Islet of Langerhans (tissue), 1 donor: Measurements from ENCODE around the gene SLAMF1.
"Not testable (repeated sequence)": the region's sequence is repeated elsewhere in the genome, so short reads cannot be mapped to it uniquely, and the experiment has no call there.

Experiments
- FAIRE-seq: peaks from one replicate; lab custom pipeline; 2011; peaks lifted over from hg19 to GRCh38; lab: Jason Lieb, UNC

Gene SLAMF1, protein sequence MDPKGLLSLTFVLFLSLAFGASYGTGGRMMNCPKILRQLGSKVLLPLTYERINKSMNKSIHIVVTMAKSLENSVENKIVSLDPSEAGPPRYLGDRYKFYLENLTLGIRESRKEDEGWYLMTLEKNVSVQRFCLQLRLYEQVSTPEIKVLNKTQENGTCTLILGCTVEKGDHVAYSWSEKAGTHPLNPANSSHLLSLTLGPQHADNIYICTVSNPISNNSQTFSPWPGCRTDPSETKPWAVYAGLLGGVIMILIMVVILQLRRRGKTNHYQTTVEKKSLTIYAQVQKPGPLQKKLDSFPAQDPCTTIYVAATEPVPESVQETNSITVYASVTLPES

DNA sequence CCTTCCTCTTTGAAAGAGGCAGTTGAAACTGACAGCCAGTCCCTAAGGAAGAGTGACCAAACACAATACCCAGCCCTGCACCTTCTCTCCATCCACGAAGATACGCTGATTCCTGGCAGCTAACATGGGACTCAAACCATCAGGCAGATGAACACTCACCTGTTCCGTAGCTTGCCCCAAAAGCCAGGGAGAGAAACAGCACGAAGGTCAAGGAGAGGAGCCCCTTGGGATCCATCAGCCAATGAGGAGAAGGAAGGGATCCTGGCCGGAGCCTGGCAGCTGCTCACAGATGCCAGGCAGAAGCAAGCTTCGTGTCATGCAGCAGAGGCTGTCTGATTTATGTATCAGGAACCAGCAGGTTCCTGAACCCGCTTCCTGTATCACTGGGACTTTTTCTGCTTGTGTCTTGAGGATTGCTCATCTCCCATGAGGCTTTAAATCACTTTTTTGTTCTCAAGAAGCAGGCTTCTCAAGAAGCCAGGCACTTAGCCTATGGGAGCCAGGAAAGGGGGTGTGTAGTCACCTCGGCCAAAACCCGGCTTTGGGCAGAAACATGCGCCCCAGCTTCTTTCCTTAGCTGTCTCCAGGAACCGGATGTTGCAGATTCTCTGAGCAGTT lies at the start of gene SLAMF1:
Gene SLAMF1 (minus strand): TSS at position 334 of the 618 bp plus-strand sequence. CDS start 99 bp downstream, at position 235.
- FAIRE-seq = no peak

DNA sequence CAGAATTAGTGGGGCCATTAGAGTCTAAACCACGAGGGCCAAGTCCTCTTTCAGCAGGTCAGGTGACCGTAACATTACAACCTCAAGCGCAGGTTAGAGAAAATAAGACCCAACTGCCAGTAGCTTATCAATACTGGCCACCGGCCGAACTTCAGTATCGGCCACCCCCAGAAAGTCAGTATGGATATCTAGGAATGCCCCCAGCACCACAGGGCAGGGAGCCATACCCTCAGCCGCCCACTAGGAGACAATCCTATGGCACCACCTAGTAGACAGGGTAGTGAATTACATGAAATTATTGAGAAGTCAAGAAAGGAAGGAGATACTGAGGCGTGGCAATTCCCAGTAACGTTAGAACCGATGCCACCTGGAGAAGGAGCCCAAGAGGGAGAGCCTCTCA lies 45.5 kb upstream of the SLAMF1 start:
- not testable (repeated sequence) for FAIRE-seq

DNA sequence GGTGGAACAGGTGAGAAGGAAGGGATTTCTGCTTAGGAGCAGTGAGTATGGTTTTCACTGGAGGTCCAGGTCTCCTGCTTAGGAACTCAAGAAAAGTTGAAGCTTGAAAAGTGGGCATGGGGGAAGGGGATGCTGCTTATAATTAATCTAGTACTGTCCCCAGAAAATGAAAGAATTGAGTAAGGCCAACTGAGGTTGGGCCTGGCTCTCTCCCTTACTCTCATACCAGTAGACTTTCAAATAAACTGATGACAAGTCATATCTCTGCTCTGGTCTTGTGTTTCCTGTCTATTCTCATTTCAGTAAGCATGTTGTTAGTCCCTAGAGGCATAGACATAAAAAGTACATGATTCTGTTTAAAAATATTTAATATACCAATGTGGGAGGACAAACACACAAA lies 38.4 kb upstream of the SLAMF1 start:
- FAIRE-seq = no peak

DNA sequence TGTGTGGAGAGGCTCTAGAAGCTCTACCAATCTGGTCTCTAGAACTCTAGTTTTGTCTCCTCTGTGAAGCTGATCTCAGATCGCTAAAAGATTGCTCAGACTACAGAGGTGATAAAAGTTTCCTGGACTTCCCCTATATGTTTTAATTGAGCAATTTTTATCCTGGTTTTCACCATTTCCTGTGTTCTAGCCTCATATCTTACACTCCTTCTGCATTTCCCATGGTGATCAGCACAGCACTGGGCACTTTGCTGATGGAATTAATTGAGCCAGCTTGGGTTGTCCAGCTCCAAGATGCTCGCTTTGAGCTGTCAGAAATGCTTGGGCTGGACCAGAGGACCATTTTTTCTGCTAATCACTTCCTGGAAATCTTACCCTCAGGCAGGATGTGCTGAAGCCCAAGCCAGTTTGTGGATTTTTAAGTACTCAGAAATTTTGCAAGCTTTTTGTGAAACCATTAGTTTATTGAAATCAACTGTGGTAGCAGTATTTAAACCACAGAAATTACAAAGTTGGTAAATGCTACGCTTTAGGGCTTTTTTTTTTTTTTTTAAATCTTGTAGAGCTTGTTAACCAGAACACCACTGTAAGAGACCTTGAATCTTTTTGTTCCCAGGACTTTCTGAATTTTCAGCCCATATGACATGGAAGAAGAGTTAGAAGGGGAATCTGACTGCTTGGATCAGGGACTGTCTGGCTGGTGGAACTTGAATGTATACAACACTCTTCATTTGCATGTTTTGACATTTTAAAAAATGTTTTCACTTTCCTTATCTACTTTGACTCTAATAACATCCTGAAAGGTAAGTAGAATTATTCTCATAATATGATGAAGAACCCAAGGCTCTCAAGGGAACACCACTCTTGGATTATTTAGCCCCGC lies 36.4 kb upstream of the SLAMF1 start:
- no peak for FAIRE-seq

DNA sequence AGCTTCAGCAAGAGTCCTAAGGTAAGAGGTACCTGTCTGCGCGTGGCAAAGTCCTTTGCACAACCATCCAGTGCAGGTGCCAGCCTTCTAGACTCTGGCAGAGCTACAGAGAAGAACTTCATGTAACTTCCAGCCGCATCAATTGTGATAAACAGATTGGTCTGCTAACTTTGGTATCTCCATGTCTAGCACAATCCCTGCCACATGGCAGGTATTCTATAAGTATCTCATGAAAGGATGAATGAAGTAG lies 35.0 kb upstream of the SLAMF1 start:
- no peak for FAIRE-seq

DNA sequence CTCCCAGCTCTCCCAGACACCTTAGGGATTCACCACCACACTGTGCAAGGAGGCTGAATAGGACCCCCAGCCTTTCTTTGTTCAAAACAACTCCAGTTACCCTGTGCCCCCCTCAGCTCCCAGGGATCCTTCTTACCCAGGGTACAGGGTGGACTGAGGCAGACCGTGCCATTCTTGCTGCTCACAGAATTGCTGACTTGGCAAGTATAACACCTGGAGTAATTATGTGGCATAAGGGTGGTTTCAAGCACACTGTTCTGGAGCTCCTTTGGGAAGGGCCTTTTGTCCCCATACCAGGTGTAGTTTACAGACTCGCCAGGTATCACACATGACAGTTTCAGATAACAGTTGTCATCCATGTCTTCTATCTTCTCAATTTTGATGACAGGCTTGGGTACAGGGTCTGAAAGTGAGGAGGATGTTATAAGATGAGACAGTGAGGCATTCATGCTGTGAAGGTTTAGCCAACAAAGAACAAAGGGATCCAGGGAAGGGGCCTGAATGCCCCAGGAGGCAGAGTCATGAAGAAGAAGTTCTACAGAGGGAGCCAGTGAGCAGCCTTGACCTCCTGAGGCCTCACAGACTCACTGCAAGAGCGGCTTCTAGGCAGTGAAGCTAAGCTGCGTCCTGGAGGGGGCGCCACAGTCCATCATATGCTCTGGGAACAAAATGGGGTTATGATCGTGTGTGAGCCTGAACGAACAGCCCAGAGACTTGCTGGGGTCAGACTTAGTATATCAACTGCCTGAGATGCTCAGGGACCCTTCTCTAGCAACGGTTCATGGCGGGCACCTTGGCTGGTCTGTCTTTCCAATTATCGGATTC lies 34.4 kb upstream of the SLAMF1 start:
- no peak for FAIRE-seq

DNA sequence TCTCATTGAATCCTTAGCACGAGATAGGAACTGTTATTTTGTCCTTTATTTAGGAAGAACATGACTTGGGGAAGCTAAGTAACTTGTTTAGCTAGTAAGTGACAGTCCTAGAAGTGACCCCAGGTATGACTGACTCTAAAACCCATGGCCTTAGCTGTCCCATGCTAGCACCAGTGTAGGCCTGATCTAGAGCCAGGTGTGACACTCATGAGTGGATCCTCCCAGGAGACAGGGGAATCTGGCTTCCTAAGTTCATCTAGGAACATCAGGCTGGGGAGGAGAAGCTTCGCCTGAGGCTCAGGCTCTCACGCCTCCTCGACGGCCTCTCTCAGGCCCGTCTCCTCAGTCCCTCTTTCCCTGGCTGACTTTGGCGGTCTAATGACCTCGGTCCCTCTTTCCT lies 33.6 kb upstream of the SLAMF1 start:
- FAIRE-seq = no peak

DNA sequence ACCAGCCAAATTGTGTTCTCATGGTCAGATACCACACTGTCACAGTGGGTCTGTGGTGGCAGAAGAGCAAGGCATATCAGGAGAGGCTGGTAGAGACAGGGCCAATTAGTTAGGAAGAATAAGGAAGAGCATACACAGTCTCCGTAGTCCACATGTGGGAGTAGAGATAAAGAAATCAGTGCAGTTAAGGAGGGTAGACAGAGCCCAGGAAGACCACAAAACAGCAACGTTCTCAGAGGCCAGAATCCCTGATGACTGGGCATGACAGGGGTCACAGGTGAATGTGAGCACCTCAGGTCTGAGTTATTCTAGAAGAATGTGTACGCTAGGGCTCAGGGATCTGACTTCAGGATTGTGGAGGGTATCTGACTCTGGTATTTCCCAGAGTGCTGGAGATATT lies 33.0 kb upstream of the SLAMF1 start:
- no peak for FAIRE-seq

DNA sequence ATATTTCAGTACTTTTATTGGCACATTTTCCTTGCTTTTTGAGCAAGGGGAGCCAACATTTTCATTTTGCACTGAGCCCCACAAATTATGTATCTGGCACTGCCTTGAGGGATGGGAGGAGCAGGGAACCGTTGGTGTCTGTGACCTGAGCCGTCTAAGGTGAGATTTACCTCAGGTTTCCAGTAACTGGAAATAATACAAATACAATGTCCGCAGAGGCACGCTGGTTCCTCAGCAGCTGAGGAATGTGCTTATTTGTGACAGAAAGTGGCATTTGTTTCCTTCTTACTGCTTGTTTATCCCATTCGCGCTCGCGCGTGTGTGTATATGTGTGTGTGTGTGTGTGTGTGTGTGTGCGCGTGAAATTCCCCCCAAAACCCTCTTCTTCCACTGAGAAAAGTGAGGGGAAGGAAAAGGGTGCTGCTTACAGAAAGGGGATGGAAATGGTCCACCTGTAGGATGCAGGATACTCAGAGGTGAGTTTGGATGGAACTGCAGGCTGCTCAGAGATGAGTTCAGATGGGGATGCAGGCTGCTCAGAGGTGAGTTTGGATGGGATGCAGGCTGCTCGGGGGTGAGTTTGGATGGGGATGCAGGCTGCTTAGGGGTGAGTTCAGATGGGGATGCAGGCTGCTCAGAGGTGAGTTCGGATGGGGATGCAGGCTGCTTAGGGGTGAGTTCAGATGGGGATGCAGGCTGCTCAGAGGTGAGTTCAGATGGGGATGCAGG lies 30.2 kb upstream of the SLAMF1 start:
- no peak for FAIRE-seq

DNA sequence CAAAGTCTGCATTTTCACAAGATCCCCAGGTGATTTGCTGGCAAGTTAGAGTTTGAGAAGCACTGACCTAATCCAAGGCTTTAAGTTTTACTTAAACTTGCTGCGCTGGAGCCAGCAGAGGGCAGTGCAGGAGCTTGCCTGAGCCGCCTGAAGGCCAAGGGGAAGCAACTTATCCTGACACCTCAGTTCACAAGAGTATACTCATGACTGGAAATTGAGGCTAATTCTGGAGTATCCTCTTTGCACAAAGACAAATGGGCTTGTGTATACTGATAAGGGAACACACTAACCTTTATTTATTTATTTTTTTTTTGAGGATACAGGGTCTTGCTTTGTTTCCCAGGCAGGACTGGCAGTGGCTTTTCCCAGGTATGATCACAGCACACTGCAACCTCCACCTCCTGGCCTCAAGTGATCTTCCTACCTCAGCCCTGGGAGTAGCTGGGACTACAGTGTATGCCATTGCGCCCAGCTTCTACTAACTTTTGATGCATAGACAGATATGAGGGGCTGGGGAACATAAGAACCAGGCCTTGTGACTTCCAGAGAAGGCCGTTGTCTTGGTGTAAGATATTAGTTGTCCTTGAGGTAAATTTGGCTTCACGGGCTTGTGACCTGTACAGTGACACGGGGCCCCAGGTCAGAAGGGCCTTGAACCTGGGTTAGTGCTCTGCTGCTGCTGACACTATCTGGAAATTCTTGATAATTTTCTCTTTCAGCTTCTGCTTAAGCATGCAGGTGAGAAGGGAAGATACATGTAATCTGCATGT lies 29.0 kb upstream of the SLAMF1 start:
- peak; percentile 43 for FAIRE-seq

DNA sequence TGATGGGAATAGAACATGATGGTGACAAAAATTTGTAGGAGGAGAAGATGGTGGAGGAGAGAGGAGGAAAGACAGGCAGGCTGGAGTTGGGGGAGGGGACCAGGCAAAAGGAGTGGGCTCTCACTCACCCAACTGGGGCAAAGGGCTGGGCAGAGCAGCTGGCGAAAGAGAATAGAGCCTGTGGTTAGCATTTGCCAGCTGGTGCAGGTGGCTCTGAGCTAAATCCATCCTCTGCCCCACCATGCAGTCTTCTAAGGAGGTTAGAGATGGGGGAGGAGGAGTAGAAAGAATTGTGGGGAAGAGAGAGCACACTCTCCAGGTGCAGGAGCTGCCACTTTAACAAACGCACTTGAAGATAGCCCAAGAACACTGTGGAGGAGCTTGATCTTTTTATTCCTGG lies 27.6 kb upstream of the SLAMF1 start:
- no peak for FAIRE-seq

DNA sequence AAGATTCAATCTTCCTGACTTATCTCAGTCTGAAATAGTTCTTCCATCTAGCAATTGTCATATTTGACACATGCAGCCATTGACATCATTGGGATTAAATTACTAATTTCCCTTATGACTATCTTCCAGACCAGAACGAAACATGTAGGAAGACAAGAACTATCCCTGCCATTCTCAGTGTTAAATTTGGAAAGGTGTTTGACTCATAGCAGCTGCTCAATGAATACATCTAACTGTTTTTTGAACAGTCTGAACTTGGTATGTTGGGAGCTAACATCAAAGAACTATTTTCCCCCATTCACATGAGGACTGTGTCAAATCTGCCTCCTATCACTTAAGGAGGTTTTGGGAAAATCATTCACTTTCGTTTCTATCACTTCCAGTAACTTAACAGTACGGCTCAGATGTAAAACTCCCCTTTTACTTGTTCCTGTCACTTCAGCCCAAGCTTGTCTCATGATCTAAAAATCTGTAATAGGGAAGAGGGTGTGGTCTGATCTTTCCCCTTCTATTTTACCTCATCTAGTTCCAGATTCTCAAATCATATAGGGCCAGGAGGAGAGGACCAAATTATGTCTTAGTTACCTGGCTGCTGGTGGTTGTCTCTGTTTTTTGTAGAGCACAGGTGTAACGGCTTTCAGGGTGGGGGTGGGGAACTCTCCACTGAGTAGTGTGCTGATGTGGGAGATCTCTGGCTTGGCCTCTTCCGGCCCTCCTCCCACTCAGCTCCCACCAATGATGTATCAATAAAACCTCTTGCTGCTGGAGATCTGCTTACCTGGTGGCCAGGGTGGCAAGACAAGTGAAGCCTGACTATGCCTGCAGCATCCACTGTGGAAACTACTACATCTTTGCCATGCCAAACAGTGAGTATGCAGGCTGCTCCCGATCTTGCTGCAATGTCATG lies 26.2 kb upstream of the SLAMF1 start:
- no peak for FAIRE-seq

DNA sequence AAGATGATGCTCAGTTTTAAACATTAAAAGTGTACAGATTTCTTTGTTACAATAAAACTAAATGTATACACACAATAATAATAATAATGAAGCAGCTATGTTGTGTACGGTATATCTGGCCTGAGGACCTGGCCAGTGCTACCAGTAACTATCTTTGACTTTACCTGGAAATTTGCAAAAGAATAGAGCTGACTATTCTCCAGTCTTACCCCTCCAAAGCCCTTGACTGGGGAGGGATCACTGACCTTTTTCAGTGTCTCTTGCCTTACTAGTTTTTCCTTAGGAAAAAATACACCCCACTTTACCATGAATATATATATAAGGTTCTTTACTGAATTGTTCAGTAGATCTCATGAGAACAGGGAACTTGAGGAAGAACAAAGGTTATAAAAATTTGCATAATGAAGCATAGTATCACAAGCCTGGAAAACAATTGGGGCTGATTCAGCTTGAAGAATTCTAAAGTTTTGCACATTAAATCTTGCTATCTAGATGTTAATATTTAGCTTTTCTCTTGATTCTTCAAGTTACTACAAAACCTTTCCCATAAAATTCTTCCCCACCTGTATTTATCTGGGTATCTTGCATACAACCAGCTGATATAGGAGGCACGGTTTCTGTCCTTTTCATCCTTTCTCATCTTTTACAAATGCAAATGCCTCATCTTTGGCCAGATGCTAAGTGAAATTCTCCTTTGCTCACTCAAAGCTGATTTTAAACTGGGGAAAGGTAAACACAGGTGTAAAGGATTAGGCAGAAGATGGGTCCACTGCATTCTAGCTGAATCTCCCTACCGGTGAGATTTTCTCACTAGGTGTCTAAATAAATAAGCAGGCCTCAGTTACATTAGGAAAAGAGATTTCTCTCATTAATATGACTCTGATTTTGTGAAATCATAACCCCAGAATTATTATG lies 25.0 kb upstream of the SLAMF1 start:
- FAIRE-seq = no peak

DNA sequence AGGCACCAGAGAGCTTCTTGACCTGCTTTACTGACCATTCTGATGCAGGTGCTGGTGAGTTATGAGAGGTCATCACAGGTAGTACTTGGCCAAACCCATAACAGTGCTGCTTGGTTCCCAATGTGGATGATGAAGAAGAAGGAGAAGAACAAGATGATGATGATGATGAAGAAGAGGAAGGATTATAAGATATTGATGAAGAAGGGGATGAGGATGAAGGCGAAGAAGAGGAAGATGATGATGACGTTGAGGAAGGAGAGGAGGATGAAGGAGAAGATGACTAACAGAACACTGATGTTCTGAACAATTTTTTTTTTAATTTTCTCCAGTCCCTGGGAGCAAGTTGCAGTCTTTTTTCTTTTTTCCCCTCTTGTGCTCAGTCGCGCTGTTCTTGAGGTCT lies 23.9 kb upstream of the SLAMF1 start:
- no peak for FAIRE-seq

DNA sequence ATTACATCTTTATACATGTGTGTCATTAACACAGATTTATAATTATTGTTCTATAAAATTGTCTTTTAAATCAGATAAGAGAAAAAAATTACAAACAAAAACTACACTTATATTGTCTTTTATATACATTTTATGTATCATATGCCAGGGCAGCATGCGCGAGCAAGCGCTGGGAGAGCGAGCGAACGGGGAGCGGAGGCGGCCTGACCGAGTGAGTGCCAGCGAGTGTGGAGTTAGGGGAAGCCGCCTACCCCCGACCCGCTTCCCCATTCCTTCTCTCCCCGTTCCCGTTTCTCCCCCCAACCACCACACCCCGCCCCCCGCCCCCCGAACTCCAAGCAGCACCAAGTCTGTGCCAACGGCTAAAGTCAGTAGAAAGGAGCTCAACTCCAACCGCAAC lies 23.0 kb upstream of the SLAMF1 start:
- FAIRE-seq = no peak

DNA sequence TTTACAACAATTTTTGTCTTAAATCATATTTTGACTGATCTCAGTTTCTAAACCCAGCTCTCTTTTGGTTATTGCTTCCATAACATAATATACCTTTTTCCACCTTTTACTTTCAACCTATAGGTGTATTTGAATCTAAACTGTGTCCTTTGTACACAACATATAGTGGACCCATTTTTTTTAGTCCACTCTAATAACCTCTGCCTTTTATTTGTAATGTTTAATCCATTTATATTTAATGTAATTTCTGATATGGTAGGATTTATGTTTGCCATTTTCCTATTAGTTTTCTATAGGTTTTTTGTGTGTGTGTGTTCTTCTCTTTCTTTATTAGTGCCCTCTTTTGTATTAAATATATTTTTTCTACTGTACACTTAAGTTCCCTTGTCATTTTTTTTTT lies 22.4 kb upstream of the SLAMF1 start:
- FAIRE-seq = no peak

DNA sequence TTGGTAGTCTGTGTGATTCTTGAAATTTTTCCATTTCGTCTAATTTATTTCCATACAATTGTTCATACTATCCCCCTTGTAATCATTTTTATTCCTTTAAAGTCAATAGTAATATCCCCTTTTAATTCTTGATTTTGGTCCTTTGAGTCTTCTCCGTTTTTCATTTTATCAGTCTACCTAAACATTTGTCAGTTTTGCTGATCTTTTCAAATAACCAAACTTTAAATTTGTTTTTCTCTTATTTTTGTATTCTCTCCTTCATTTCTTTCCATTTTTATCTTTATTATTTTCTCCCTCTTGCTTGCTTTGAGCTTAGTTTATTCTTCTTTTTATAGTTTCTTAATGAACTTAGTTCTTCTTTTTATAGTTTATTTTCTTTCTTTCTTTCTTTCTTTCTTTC lies 21.1 kb upstream of the SLAMF1 start:
- FAIRE-seq = no peak

DNA sequence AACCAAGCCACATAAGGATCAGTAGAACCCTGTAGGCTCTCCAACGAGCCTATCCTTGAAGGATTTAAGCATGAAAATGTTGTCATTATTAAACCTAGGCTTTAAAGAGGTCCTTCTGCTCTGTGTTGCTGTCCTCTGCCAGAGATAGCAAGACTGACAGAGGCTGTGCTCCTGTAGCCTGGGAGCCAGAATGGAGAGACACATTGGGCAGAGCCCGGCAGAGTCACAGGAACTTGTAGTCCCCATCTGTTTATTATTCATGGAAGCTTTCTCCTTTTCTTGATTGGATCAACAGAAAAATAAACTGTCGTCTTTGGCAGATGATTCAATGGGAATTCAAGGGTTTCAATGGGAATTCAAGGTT lies 19.2 kb upstream of the SLAMF1 start:
- FAIRE-seq = no peak
